Mammary epithelial cell (primary cell): Measurements from ENCODE around the gene PHF12.

Source experiments
- EZH2 ChIP-seq: IDR thresholded peaks from 2 replicates; pipeline ENCODE4 v1.6.1; 2012; ENCODE audit warnings: low read length, inconsistent platforms, borderline replicate concordance
- TF ChIP-seq, protein P1 (sequence below), 2 donors: IDR thresholded peaks in 1 of 2; conservative IDR thresholded peaks in 1 of 2; 2 replicates each; pipeline ENCODE4 v1.5.1; 2011 to 2012; ENCODE audit warnings: inconsistent platforms in 2 of 2, low read length in 2 of 2, mild to moderate bottlenecking in 2 of 2, control low read depth in 1 of 2, low read depth in 1 of 2; ENCODE audit not compliant: insufficient read depth in 1 of 2; ENCODE audit errors: extremely low read depth in 1 of 2

GRCh38 chr17:28953444-28954118 lies 2.3 kb upstream of the PHF12 start:
- TF ChIP-seq EZH2 = no peak
- TF ChIP-seq, protein P1, sequence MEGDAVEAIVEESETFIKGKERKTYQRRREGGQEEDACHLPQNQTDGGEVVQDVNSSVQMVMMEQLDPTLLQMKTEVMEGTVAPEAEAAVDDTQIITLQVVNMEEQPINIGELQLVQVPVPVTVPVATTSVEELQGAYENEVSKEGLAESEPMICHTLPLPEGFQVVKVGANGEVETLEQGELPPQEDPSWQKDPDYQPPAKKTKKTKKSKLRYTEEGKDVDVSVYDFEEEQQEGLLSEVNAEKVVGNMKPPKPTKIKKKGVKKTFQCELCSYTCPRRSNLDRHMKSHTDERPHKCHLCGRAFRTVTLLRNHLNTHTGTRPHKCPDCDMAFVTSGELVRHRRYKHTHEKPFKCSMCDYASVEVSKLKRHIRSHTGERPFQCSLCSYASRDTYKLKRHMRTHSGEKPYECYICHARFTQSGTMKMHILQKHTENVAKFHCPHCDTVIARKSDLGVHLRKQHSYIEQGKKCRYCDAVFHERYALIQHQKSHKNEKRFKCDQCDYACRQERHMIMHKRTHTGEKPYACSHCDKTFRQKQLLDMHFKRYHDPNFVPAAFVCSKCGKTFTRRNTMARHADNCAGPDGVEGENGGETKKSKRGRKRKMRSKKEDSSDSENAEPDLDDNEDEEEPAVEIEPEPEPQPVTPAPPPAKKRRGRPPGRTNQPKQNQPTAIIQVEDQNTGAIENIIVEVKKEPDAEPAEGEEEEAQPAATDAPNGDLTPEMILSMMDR (conservative IDR thresholded peaks at IDR 0.05 in 1 of 2, IDR thresholded peaks at IDR 0.05 in 1 of 2; ENCODE audit: extremely low read depth in 1 of 2, insufficient read depth in 1 of 2, low read depth in 1 of 2, low read length in 2 of 2) = peak; percentile 82 to 86
